GM19025 (cell line): ENCODE measurements around the gene ARPC5L.
"Not testable (repeated sequence)": the region's sequence is repeated elsewhere in the genome, so short reads cannot be mapped to it uniquely, and the experiment has no call there.

Source experiments
- ATAC-seq: cut with Tn5 transposase; IDR thresholded peaks from one replicate; pipeline ENCODE4 v1.9.1; 2021; ENCODE audit warnings: mild to moderate bottlenecking, low read depth, moderate library complexity; ENCODE audit not compliant: unreplicated experiment

The ARPC5L gene

GRCh38 chr9:124861342-124862229 is at the start of gene ARPC5L, which contains the start of gene RPL35:
Gene ARPC5L (plus strand): TSS chr9:124862130. CDS start chr9:124869291, 7,161 bp downstream.
Gene RPL35 (minus strand): TSS chr9:124861957. CDS start chr9:124861912, 45 bp downstream.
- peak; percentile 92 for ATAC-seq

- no peak for ATAC-seq
These were observed 49.5 kb upstream of the ARPC5L start for GRCh38 chr9:124812441-124812876.

GRCh38 chr9:124813041-124813440 is 48.9 kb upstream of the ARPC5L start:
- no peak for ATAC-seq

GRCh38 chr9:124813501-124814163 is 48.3 kb upstream of the ARPC5L start:
- ATAC-seq = no peak

- ATAC-seq = no peak
These were observed 47.8 kb upstream of the ARPC5L start for GRCh38 chr9:124814164-124814535.

- no peak for ATAC-seq
These were observed 46.3 kb upstream of the ARPC5L start for GRCh38 chr9:124815601-124816000.

GRCh38 chr9:124818431-124819281 is 43.3 kb upstream of the ARPC5L start:
- no peak for ATAC-seq

- ATAC-seq = no peak
These were observed 41.0 kb upstream of the ARPC5L start for GRCh38 chr9:124820698-124821623.

- no peak for ATAC-seq
These were observed 33.2 kb upstream of the ARPC5L start for GRCh38 chr9:124828489-124829333.

- ATAC-seq = no peak
These were observed 32.6 kb upstream of the ARPC5L start for GRCh38 chr9:124829334-124829669.

GRCh38 chr9:124830593-124830992 is 31.3 kb upstream of the ARPC5L start:
- no peak for ATAC-seq

- ATAC-seq = no peak
These were observed 30.1 kb upstream of the ARPC5L start for GRCh38 chr9:124831642-124832364.

- no peak for ATAC-seq
These were observed 27.3 kb upstream of the ARPC5L start for GRCh38 chr9:124834591-124834990.

- ATAC-seq = no peak
These were observed 26.8 kb upstream of the ARPC5L start for GRCh38 chr9:124835026-124835557.

GRCh38 chr9:124838132-124838531 is 23.8 kb upstream of the ARPC5L start:
- ATAC-seq = not testable (repeated sequence)

GRCh38 chr9:124838567-124839275 is 23.2 kb upstream of the ARPC5L start:
- not testable (repeated sequence) for ATAC-seq

- no peak for ATAC-seq
These were observed 22.2 kb upstream of the ARPC5L start for GRCh38 chr9:124839612-124840299.
